Mammary epithelial cell (primary cell): Measurements from ENCODE around the gene ARMCX4.

ENCODE experiments used
- EZH2 ChIP-seq: IDR thresholded peaks from 2 replicates; pipeline ENCODE4 v1.6.1; 2012; ENCODE audit warnings: low read length, inconsistent platforms, borderline replicate concordance
- TF ChIP-seq, protein P1 (sequence below), 2 donors: IDR thresholded peaks in 1 of 2; conservative IDR thresholded peaks in 1 of 2; 2 replicates each; pipeline ENCODE4 v1.5.1; 2011 to 2012; ENCODE audit warnings: inconsistent platforms in 2 of 2, low read length in 2 of 2, mild to moderate bottlenecking in 2 of 2, control low read depth in 1 of 2, low read depth in 1 of 2; ENCODE audit not compliant: insufficient read depth in 1 of 2; ENCODE audit errors: extremely low read depth in 1 of 2

DNA sequence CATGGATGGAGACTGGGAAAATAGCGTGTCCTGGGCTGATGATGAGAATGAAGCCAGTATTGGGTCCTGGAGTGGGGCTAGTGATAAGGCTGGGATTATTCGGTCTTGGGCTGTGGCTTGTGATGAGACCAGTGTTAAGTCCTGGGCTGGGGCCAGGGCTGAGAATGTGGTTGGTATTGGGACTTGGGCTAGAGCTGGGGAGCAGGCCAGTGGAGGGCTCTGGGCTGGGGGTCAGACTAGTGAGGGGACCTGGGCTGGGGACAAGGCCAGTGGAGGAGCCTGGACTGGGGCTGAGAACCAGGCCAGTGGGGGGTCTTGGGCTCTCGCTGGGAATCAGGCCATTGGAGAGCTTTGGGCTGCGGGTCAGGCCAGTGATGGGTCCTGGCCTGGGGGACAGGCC, 6.7 kb downstream of the ARMCX4 start:
- TF ChIP-seq, protein P1, sequence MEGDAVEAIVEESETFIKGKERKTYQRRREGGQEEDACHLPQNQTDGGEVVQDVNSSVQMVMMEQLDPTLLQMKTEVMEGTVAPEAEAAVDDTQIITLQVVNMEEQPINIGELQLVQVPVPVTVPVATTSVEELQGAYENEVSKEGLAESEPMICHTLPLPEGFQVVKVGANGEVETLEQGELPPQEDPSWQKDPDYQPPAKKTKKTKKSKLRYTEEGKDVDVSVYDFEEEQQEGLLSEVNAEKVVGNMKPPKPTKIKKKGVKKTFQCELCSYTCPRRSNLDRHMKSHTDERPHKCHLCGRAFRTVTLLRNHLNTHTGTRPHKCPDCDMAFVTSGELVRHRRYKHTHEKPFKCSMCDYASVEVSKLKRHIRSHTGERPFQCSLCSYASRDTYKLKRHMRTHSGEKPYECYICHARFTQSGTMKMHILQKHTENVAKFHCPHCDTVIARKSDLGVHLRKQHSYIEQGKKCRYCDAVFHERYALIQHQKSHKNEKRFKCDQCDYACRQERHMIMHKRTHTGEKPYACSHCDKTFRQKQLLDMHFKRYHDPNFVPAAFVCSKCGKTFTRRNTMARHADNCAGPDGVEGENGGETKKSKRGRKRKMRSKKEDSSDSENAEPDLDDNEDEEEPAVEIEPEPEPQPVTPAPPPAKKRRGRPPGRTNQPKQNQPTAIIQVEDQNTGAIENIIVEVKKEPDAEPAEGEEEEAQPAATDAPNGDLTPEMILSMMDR (conservative IDR thresholded peaks at IDR 0.05 in 1 of 2, IDR thresholded peaks at IDR 0.05 in 1 of 2; ENCODE audit: extremely low read depth in 1 of 2, insufficient read depth in 1 of 2, low read depth in 1 of 2, low read length in 2 of 2), result no peak
- TF ChIP-seq EZH2, result no peak
